Trophoblast cell (in vitro differentiated cells and primary cell): ENCODE data around the gene GYS1.

Source experiments
- DNase-seq, 2 donors: peaks; one replicate each; pipeline ENCODE4 v3.0.0-alpha.2; 2016
- H2AFZ ChIP-seq: 2 replicates; pipeline ENCODE4 v1.6.1; 2013; ENCODE audit warnings: low read length, moderate library complexity, mild to moderate bottlenecking; ENCODE audit not compliant: insufficient read depth, poor library complexity
- H2AK5ac ChIP-seq: 2 replicates; pipeline ENCODE4 v1.6.1; 2013; ENCODE audit warnings: mild to moderate bottlenecking, low read length
- H2BK120ac ChIP-seq: 2 replicates; pipeline ENCODE4 v1.6.1; 2013; ENCODE audit warnings: low read length, mild to moderate bottlenecking, moderate library complexity; ENCODE audit not compliant: insufficient read depth, poor library complexity
- H2BK12ac ChIP-seq: 2 replicates; pipeline ENCODE4 v1.6.1; 2013; ENCODE audit warnings: mild to moderate bottlenecking, low read length, moderate library complexity
- H2BK5ac ChIP-seq: 2 replicates; pipeline ENCODE4 v1.6.1; 2013; ENCODE audit warnings: low read length, low read depth, moderate library complexity, mild to moderate bottlenecking; ENCODE audit not compliant: poor library complexity
- H3K14ac ChIP-seq: 2 replicates; pipeline ENCODE4 v1.6.1; 2013; ENCODE audit warnings: mild to moderate bottlenecking, low read length
- H3K18ac ChIP-seq: 2 replicates; pipeline ENCODE4 v1.6.1; 2013; ENCODE audit warnings: mild to moderate bottlenecking, low read length
- H3K23ac ChIP-seq: 2 replicates; pipeline ENCODE4 v1.6.1; 2013; ENCODE audit warnings: low read length
- H3K27ac ChIP-seq: 2 replicates; pipeline ENCODE4 v1.5.1; 2013; ENCODE audit warnings: low read depth, mild to moderate bottlenecking, inconsistent platforms, low read length, moderate library complexity
- H3K27me3 ChIP-seq: 2 replicates; pipeline ENCODE4 v1.6.1; 2013; ENCODE audit warnings: inconsistent platforms, mild to moderate bottlenecking, low read length, moderate library complexity; ENCODE audit not compliant: insufficient read depth
- H3K36me3 ChIP-seq, 2 experiments: 1 replicate in 1 of 2; 2 replicates in 1 of 2; pipeline ENCODE4 v1.6.1; 2013; ENCODE audit warnings: low read length in 2 of 2, mild to moderate bottlenecking in 2 of 2, moderate library complexity in 1 of 2; ENCODE audit not compliant: insufficient read depth in 2 of 2, control insufficient read depth in 1 of 2
- H3K4ac ChIP-seq: 2 replicates; pipeline ENCODE4 v1.6.1; 2013; ENCODE audit warnings: low read depth, mild to moderate bottlenecking, low read length, moderate library complexity
- H3K4me1 ChIP-seq, 2 experiments: 1 replicate in 1 of 2; 2 replicates in 1 of 2; pipeline ENCODE4 v1.6.1; 2013; ENCODE audit warnings: low read length in 2 of 2, mild to moderate bottlenecking in 2 of 2, moderate library complexity in 1 of 2; ENCODE audit not compliant: insufficient read depth in 2 of 2, control insufficient read depth in 1 of 2
- H3K4me2 ChIP-seq: 2 replicates; pipeline ENCODE4 v1.6.1; 2013; ENCODE audit warnings: inconsistent platforms, mild to moderate bottlenecking, low read length, moderate library complexity
- H3K4me3 ChIP-seq: 2 replicates; pipeline ENCODE4 v1.5.1; 2013; ENCODE audit warnings: mild to moderate bottlenecking, low read depth, low read length, inconsistent platforms
- H3K79me1 ChIP-seq: one replicate; pipeline ENCODE4 v1.6.1; 2013; ENCODE audit warnings: low read length
- H3K79me2 ChIP-seq: 2 replicates; pipeline ENCODE4 v1.6.1; 2013; ENCODE audit warnings: low read length, mild to moderate bottlenecking; ENCODE audit not compliant: control insufficient read depth, insufficient read depth, poor library complexity
- H3K9ac ChIP-seq: 2 replicates; pipeline ENCODE4 v1.6.1; 2013; ENCODE audit warnings: mild to moderate bottlenecking, low read length
- H3K9me3 ChIP-seq: 2 replicates; pipeline ENCODE4 v1.6.1; 2013; ENCODE audit warnings: low read depth, mild to moderate bottlenecking, control low read depth, inconsistent platforms, low read length; ENCODE audit not compliant: insufficient read depth
- H4K12ac ChIP-seq: 2 replicates; pipeline ENCODE4 v1.6.1; 2013; ENCODE audit warnings: low read depth, mild to moderate bottlenecking, low read length, moderate library complexity
- H4K8ac ChIP-seq: 2 replicates; pipeline ENCODE4 v1.6.1; 2013; ENCODE audit warnings: low read depth, mild to moderate bottlenecking, low read length, moderate library complexity
- H4K91ac ChIP-seq: one replicate; pipeline ENCODE4 v1.6.1; 2013; ENCODE audit warnings: low read depth, mild to moderate bottlenecking, low read length, moderate library complexity
- WGBS: extraction: QIAGEN DNeasy Blood & Tissue Kit; methylation state at CpG from one replicate; pipeline ENCODE4 v1.1.7; 2013; ENCODE audit warnings: missing lambda C conversion rate; ENCODE audit not compliant: insufficient read length, insufficient coverage; ENCODE audit errors: extremely low coverage; 5-methylcytosine and 5-hydroxymethylcytosine counted together

The GYS1 gene

GRCh38 chr19:48955308-48955958 is 37.7 kb downstream of the GYS1 start:
- Histone ChIP-seq H3K9ac (peak overlapping the region; percentile 80), H3K27ac (peak overlapping the region; percentile 90), H3K14ac (peak overlapping the region; percentile 98), H2BK5ac (peak overlapping the region; percentile 100), H3K36me3 (peaks cover 15 to 16% of the 10 kb centered on the region in 2 experiments), H4K91ac (peak overlapping the region; percentile 100), H2BK12ac (peak overlapping the region; percentile 79), H4K8ac (peak overlapping the region; percentile 99), H4K12ac (peak overlapping the region; percentile 95), H3K4me2 (peak overlapping the region; percentile 66), H2AK5ac (peak overlapping the region; percentile 99), H3K4me3 (peak overlapping the region; percentile 88), H3K23ac (no peak overlapping the region), H3K79me2 (peaks cover 11% of the 10 kb centered on the region), H2AFZ (peak overlapping the region; percentile 89), H3K18ac (peak overlapping the region; percentile 99), H3K4ac (peak overlapping the region; percentile 99), H2BK120ac (peak overlapping the region; percentile 100), H3K9me3 (no peaks in the 10 kb centered on the region), H3K4me1 (peaks cover 8 to 16% of the 10 kb centered on the region in 2 experiments), H3K79me1 (peaks cover 14% of the 10 kb centered on the region), H3K27me3 (no peaks in the 10 kb centered on the region)
- DNase-seq: no peak
- no CpG with 5 or more reads among the region's 16 CpGs for WGBS

DNA sequence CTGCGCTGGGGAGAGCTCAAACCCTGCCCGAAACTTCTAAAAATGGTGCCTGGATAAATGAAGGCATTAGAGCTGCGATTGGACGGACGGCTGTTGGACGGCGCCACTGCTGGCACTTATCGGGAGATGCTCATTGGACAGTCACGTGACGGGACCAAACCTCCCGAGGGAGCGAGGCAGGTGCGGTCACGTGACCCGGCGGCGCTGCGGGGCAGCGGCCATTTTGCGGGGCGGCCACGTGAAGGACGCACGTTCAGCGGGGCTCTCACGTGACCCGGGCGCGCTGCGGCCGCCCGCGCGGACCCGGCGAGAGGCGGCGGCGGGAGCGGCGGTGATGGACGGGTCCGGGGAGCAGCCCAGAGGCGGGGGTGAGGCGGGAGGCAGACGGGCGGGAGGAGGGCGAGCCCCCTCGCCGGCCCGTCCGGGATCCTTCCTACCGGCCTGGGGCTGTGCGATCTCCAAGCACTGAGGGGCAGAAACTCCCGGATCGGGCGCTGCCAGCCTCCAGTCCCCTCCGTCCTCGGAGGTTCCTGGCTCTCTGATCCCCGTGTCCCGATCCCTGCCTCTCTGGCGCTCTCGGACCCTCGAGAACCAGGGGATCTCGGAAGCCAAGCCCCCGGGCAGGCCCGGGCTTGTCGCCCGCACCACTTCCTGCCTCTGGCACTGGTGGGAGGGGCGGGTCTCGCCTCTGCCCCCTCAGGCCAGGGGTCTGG is 38.4 kb downstream of the GYS1 start, which contains the start of gene BAX:
BAX (plus strand) TSS at position 281 of the 713 bp plus-strand sequence; CDS start at position 335, 54 bp downstream.
- peak within 1 kb of the TSS; percentile 99 for H2AK5ac ChIP-seq
- H2AFZ ChIP-seq: peak within 1 kb of the TSS; percentile 91
- no peaks in the 10 kb centered on the region for H3K27me3 ChIP-seq
- H3K79me2 ChIP-seq: peaks cover 11% of the 10 kb centered on the region
- peaks cover 14% of the 10 kb centered on the region for H3K79me1 ChIP-seq
- H3K18ac ChIP-seq: peak within 1 kb of the TSS; percentile 99
- no peaks in the 10 kb centered on the region for H3K9me3 ChIP-seq
- peak within 1 kb of the TSS; percentile 88 for H3K4me3 ChIP-seq
- H2BK5ac ChIP-seq: peak within 1 kb of the TSS; percentile 100
- peak within 1 kb of the TSS; percentile 66 for H3K4me2 ChIP-seq
- H3K4me1 ChIP-seq: peaks cover 8 to 16% of the 10 kb centered on the region in 2 experiments
- H3K27ac ChIP-seq: peak within 1 kb of the TSS; percentile 90
- WGBS: no CpG with 5 or more reads among the region's 71 CpGs
- DNase-seq: peak; percentile 97 to 98
- H3K36me3 ChIP-seq: peaks cover 15 to 16% of the 10 kb centered on the region in 2 experiments
- H4K8ac ChIP-seq: peak within 1 kb of the TSS; percentile 99
- peak within 1 kb of the TSS; percentile 99 for H3K4ac ChIP-seq
- H2BK12ac ChIP-seq: peak within 1 kb of the TSS; percentile 79
- no peak within 1 kb of the TSS for H3K23ac ChIP-seq
- H3K14ac ChIP-seq: peak within 1 kb of the TSS; percentile 98
- H3K9ac ChIP-seq: peak within 1 kb of the TSS; percentile 80
- peak within 1 kb of the TSS; percentile 100 for H4K91ac ChIP-seq
- peak within 1 kb of the TSS; percentile 100 for H2BK120ac ChIP-seq
- peak within 1 kb of the TSS; percentile 95 for H4K12ac ChIP-seq

DNA sequence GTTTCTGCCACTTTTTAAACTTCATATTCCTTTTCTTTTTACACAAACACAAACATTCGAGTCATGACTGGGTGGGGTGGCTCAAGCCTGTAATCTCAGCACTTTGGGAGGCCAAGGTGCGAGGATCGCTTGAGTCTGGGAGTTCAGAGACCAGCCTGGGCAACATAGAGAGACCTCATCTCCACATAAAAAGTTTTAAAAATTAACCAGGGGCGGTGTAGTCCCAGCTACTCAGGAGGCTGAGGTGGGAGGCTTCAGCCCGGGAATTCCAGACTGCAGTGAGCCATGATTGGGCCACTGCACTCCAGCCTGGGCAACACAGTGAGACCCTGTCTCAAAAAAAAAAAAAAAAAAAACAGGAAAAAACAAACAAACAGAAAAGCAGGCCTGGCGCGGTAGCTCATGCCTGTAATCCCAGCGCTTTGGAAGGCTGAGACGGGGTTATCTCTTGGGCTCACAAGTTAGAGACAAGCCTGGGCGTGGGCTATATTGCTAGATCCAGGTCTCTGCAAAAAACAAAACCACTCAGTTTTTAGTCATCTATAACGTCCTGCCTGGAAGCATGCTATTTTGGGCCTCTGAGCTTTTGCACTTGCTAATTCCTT is 39.0 kb downstream of the GYS1 start:
- H3K27ac ChIP-seq: peak overlapping the region; percentile 5
- H3K4me3 ChIP-seq: no peak overlapping the region
- peak overlapping the region; percentile 89 for H4K8ac ChIP-seq
- H3K27me3 ChIP-seq: no peaks in the 10 kb centered on the region
- H3K4me2 ChIP-seq: peak overlapping the region; percentile 66
- H3K9me3 ChIP-seq: no peaks in the 10 kb centered on the region
- H3K4ac ChIP-seq: peak overlapping the region; percentile 44
- H4K12ac ChIP-seq: peak overlapping the region; percentile 55
- no peak overlapping the region for H2BK12ac ChIP-seq
- H2AFZ ChIP-seq: peak overlapping the region; percentile 91
- no peak for DNase-seq
- peaks cover 8 to 16% of the 10 kb centered on the region in 2 experiments for H3K4me1 ChIP-seq
- peak overlapping the region; percentile 15 for H2AK5ac ChIP-seq
- H2BK5ac ChIP-seq: no peak overlapping the region
- H3K9ac ChIP-seq: peak overlapping the region; percentile 28
- peak overlapping the region; percentile 48 for H4K91ac ChIP-seq
- peak overlapping the region; percentile 23 for H3K18ac ChIP-seq
- H3K36me3 ChIP-seq: peaks cover 15 to 16% of the 10 kb centered on the region in 2 experiments
- no peak overlapping the region for H3K23ac ChIP-seq
- H3K79me1 ChIP-seq: peaks cover 14% of the 10 kb centered on the region
- no peak overlapping the region for H3K14ac ChIP-seq
- no peak overlapping the region for H2BK120ac ChIP-seq
- peaks cover 11% of the 10 kb centered on the region for H3K79me2 ChIP-seq
- no CpG with 5 or more reads among the region's 11 CpGs for WGBS

DNA sequence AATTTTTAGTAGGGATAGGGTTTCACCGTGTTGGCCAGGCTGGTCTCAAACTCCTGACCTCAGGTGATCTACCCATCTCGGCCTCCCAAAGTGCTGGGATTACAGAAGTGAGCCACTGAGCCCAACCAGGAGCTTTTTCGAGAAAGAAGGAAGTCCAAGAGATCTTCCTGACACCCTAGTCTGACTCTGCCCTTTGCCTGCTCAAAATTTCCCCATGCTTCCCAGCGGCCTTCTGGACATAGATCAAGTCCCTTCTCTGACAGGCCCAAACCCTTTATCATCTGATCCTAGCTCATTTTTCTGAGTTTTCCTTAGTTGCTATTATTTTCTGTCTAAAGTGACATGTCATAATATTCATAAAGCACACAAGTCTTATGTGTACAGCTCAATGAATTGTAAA is 40.0 kb downstream of the GYS1 start:
- no peak overlapping the region for H4K91ac ChIP-seq
- H3K9ac ChIP-seq: no peak overlapping the region
- no peak for DNase-seq
- H3K18ac ChIP-seq: no peak overlapping the region
- H3K14ac ChIP-seq: no peak overlapping the region
- H3K79me2 ChIP-seq: peaks cover 11% of the 10 kb centered on the region
- no peaks in the 10 kb centered on the region for H3K27me3 ChIP-seq
- H3K27ac ChIP-seq: no peak overlapping the region
- no peak overlapping the region for H3K4ac ChIP-seq
- no CpG with 5 or more reads among the region's 4 CpGs for WGBS
- H3K9me3 ChIP-seq: no peaks in the 10 kb centered on the region
- peaks cover 14% of the 10 kb centered on the region for H3K79me1 ChIP-seq
- H2BK5ac ChIP-seq: no peak overlapping the region
- no peak overlapping the region for H4K8ac ChIP-seq
- no peak overlapping the region for H3K23ac ChIP-seq
- no peak overlapping the region for H3K4me2 ChIP-seq
- peaks cover 8 to 16% of the 10 kb centered on the region in 2 experiments for H3K4me1 ChIP-seq
- no peak overlapping the region for H3K4me3 ChIP-seq
- H3K36me3 ChIP-seq: peaks cover 14 to 15% of the 10 kb centered on the region in 2 experiments
- no peak overlapping the region for H2BK120ac ChIP-seq
- no peak overlapping the region for H2AK5ac ChIP-seq
- H2BK12ac ChIP-seq: no peak overlapping the region
- H4K12ac ChIP-seq: no peak overlapping the region
- no peak overlapping the region for H2AFZ ChIP-seq
